NCI-H146 (cell line): ENCODE measurements around the gene MAFB.

ENCODE experiments used
- DNase-seq: peaks from one replicate; lab custom pipeline; 2025; lab: John Stamatoyannopoulos, UW

MAFB gene

DNA sequence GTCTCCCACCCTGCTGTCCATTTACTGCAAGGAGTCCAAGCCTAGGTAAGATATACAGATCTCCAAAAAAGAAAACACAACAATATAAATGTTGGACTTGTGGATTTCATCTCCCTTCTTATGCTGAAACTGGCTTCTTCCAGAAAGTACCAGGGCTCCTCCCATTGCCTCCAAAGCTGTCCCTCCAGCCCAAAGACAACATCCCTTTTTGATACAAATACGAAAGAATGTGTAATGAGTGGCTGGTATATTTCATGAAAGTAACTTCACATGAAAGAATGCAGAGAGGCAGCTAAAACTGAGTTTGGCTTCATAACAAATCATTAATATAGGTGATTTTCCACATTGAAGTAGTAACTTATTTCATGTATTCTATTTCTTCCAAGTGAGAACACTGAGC, 7.9 kb downstream of the MAFB start:
- DNase-seq: no peak

DNA sequence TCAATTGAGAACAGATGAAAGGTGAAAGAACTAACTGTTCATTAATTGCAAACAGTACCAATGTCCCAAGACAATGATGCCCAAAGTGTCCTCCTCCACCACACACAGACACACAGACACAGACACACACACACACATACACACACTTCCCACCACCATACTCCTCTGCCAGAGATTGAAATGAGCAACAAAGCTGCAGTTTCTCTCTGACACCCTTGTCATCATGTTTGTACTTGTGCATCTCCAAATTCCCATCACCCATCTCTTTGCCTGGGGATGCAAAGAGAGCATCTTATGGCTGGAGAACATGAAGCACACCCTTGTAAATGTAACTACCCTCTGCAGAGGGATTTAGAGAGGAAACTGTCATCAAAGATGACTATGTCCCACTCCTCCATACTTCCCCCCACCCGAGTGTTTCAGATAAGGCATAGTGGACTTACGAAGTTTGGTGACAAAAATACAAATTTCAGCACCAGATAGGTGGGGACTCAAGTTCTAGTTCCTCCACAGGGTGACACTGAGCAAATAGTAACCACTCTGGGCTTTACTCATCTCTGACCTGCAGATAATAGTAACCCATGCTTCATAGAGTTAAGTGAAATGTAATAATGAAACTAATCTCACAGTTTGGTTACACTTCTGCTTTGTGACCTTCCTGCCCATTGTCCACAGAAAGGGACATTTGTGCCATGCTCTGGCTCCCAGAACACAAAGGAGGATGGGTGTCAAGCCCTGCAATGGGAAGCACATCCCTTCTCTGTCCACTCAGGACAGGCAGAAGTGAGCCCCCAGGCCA, 8.7 kb downstream of the MAFB start:
- DNase-seq: no peak

DNA sequence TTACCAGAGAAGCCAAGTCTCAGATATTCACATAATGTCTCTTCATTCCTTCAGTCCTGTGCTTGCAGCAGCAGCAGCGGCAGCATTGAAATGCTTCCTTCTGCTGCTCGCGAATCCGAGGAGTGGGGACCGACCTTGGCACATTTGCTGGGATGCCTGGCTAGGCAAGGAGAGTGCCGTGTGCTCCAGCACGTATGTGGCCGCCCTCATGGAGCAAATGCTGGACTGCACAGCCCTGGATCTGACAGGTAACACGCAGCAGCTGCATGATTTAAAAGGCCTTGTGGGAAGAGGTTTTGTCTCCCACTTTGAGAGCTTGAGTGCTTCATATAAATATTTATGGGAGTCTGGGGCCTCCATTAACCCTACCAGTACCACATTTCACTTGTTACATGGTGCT, 9.9 kb downstream of the MAFB start:
- DNase-seq: no peak

DNA sequence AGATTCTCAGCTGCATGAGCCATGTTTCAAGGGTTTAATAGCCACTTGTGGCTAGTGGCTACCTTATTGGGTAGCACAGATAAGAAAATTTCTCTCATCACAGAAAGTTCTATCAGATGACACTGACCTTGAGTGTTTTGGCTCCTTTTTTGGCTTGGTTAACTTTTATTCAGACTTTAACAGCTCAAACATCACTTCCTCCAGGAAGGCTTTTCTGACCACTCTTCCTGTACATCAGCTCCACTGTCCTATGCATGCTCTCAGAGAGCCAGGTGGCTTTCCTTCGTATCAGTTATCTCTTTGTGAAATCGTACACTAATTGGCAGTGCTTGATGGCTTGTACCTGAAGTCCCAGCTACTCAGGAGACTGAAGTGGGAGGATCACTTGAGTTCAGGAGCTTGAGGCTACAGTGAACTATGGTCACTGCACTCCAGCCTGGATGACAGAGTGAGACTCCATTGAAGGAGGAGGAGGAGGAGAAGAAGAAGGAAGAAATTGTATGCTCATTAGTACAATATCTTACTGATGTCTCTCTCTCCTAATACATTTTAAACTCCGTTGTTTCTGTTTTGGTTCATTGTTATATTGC, 10.7 kb downstream of the MAFB start:
- no peak for DNase-seq

DNA sequence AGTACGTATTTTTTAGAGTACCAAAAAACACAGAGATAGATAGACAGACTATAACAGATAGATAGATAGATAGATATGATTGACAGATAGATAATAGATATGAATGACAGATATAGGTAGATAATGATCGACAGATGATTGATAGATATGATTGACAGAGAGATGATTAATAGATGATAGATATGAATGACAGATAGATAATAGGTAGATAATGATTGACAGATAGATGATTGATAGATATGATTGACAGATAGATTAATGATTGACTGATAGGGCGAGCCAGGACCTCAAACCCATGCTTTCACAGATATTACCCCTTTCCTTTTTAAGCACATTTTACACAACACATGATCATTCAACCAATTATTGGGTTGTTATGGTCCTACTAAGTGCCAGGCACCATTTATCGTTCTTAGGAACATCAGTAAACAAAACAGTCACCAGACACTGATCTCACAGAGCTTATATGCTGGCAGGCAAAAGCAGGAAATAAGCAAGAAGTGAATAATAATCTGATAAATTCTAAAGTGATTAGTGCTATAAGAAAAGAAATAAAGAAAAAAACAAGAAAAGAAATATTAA, 11.6 kb downstream of the MAFB start:
- DNase-seq: no peak

DNA sequence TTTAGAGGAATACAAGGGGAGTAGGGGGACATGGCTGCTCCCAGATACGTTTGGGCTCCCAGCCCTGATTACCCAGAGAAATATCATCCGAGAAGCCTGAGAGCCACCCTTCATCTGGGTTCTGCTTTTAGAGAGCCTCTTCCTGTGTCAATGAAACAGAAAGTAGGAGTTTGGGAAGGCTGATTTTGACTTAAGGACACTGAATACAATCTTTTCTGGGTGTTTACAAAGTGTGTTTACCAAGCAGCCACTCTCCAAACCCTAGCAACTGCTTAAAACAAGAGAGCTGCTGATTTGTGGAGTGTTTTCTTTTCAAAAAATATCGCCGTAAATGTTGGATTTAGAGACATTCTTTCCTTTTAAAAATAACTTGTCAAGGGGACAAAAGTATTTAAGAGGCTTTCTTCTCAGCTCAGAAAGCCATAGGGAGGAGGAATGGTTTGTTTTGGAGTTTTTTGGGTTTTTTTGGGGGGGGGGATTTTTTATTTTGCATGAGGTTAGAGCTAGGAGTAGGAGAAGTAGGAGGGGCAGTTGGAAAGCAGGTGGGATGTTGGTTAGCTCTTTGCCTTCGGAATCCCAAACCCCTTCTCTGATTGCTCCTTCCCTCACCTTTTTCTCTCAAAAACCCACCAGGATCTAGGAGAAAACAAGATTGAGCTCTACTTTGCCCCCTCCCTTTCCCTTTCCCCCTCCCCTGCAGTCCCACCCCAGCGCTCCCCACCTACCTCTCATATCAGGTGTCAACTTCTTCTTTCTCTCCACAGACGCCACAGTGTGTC, 12.4 kb downstream of the MAFB start:
- DNase-seq: no peak

DNA sequence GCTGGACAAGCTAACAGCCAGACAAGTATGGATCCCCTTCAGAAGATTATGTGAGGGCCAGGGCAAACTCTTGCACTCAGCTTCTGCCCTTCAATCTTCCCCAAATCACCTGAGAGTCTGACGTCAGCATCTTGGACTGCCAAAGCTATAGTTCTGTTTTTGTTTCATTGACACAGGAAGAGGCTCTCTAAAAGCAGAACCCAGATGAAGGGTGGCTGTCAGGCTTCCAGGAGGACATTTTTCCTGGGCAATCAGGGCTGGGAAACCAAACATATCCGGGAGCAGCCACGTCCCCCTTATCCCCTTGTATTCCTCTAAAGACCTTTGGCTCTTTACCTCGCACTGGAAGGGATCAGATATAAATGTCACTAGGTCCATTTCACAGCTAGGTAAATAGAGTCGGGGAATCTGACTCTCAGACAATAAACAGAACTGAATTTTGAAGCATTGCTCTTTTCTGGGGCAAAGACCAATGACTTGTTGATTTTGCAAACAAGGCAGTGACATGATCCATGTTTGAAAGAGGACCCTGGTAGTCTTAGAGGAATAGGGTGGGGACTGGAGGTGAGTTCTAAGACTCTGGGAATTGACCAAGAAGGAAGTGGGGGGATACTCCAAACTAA, 13.3 kb downstream of the MAFB start:
- DNase-seq: no peak

DNA sequence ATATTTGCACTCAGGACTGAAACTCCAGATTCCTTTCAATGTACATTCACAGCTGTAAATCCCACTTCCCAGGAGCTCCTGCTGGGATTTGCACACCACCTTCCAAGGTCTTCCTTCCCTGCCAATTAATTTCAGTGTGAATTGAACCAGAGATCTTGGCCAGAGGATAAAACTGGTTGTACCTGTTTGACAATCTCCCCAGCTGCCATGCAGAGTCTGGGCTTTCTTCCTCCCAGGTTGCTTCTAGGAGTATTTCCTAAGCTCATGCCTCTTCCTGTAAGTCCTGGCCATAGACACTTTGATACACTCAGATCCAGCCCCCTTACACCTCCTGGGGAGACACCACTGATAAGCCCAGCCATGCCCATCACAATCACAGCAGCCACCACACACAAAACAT, 15.6 kb downstream of the MAFB start:
- no peak for DNase-seq

DNA sequence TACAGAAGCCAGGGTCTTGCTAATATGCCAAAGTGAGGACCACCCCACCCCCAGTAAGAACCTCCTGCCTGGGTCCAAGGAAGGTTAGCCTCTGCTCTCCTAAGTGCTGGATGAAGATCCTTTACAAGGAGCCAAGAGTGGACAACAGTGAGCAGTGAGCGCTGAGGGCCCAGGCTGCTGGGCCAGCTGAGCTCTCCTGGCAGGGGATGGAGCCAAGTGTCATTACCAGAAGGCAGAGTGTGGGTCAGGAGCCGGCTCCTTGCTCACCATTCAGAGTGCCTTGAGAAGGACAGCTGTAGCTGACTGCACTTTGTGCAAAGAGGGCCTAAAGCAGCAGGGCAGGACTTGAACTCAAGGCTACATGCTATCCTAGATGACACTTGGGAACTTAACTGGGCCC, 16.9 kb downstream of the MAFB start:
- no peak for DNase-seq

DNA sequence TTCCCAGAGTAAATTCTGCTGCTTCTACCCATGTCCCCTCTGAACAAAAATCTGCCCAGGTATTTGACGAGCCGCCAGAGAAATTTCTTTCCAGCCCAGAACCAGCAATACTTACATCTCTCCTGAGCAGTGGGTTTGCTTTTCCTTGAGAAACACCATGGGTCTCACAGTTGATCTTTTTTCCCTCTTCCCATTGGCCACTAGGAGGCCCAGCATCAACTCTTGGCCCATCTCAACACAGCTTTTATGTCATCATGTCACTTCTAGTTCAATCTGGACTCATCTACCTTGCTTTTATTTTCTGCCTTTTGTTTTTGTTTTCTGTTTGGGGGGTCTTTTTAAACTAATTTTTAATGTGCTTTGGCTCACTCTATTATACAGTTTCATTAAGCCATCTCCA, 18.8 kb downstream of the MAFB start:
- DNase-seq: no peak

DNA sequence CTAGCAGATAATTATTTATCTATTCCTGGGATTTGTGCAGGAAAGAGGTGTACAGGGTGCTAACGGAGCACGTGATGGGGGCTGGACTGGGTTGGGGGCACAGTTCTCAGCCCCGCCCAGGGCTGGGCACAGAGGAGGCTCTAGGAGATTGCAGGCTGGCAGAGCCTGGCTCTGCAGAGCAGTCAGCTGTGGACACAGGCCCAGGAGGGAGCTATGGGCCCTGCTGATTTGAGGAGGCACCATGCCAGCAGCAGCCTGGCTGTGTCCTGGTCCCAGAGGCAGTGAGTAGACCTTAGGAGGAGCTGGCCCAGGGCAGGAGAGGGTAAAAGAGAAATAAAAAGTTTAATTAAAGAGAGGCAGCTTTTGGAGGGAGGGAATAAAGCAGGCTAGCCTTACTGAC, 19.3 kb downstream of the MAFB start:
- no peak for DNase-seq

DNA sequence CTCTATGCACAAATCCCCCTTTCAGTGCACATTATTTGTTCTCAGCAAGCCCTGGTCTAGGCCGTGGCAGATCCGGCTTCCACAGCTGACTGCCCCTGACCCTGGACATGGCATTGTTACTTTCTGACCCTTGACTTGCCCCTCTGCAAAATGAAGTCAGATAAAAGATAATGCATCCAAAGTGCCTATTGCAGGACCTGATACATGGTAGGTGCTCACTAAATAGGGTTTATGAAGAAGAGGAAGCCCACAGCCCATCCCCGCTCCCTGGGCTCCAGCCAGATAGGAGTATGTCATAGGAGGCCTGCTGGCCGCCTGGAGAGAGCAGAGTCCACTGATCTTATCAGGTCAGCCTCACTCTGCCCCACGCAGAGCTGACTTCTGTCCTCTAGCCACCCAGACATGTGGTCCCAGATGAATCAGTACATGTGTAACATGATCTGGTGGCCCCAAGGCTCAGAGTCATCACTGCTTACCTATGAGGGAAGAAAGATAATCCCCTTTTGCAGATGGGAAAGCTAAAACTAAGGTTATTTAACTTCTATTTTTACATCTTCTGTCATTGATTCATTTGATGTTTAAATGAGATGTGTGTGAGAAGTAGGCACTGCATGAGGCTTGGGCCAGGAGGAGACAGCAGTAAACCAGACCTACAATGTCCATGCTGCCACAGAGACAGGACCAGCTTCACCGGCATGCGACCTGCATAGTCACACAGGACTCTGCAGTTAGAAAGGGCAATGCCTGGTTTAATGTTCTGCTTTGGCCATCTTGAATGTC, 20.4 kb downstream of the MAFB start:
- DNase-seq: no peak

DNA sequence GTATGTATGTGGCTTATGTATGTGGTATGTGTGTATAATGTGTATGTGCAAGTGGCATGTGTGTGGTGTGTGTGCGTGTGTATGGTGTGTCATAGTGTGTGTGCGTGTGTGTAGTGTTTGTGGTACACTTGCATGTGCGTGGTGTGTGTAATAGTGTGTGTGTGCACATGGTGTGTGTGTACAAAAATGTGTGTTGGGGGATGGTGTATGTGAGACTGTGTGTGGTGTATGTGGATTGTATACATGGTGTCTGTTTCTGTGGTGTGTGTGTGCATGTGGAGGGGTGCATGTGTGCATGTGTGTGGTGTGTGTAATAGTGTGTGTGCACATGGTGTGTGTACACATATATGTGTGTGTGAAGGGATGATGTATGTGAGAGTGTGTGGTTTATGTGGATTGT, 21.5 kb downstream of the MAFB start:
- no peak for DNase-seq

DNA sequence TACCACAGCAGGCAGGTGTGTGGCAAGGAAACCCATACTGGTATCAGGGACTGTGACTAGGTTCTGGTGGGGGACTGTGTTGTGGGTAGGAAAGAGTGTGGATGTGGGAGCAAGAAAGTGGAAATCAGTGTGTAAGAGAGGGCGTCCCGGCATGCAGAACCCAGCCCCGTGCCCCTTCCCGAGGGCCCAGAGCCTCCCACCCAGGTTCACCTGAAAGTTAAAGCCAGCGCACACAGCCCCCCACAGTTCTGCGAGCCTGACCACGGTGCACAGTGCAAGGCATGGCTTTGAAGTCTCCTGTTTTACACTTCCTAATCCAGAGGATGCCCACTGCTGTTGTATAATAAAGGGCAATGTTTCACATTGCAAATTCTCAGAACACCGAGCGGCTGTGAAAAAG, 22.7 kb downstream of the MAFB start:
- DNase-seq: no peak

DNA sequence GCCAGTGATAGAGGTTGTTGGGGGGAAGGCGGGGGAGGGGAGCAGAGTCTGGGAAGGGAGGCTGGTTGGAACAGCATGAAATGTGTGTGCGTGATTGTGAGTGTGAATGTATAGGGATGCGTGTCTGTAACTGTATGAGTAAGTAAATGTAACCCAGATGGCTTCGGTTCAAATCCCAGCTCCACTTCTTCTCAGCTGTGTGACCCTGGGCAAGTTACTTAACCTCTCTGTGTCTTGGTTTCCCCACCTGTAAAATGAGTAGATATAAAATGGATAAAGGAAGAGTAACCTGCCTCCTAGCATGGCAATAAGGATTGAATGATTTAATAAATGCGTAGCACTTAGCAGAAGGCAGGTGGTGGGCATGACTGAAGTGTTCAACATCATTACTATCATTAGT, 24.1 kb downstream of the MAFB start:
- no peak for DNase-seq

DNA sequence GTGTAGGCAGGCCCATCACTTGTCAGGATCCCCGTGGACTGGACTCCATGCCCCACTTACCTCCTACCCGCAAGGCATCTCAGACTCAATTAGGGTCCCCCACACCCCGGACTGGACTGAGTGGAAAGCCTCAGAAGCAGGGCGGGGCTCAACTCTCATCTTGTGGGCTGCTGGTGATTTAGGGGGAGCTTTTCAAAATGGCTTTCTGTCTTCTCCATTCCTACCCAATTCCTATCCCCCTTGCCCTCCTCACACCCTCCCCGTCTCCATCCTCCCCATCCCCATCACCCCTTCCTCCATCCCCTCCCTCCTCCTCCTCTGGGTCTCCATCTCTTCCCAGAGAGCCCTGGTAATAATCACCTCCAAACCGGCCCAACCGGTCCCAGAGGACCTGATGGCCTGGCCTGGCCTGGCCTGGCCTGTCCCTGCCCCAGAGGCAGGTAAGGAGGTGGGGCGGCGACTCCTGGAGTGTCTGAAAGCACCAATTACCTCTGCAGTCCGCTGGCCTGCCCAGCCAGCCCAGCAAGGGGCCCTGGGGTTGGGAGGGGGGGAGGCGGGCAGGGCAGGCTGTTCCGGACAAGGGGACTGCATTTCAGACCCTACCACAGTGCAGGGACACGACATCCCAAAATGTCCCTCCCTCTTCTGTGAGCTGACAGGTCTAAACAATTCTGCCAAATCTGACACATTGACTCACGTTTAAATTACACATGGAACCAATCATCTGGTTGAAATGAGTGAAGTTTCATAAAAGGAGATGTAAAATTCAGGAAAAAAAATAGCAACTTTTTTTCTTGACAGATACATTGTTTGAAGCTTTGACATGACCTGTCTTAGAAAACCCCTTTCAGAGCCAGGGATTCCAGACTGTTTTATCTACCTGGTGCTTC, 24.8 kb downstream of the MAFB start:
- no peak for DNase-seq

DNA sequence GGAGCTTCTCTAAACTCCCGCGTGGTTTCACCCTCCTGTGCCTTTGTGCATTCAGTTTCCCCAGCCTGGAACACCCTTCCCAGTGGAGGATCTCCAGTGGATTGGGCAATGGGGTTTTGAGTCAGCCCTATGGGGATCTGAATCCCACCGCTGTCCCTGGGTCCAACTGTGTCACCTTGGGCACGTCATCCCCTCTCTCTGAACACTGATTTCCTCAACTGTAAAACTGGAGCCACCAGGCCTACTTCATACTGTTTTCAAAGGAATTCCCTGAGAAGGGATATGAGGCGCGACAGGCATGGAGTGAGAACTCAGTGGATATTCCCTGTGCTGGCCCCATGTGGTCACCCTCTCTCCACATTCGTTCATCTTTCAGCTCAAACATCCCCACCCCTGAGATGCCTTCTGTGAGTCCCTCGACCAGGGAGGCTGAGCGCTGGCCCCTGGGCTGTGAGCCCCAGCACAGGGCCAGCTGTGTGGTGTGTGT, 25.7 kb downstream of the MAFB start:
- no peak for DNase-seq

DNA sequence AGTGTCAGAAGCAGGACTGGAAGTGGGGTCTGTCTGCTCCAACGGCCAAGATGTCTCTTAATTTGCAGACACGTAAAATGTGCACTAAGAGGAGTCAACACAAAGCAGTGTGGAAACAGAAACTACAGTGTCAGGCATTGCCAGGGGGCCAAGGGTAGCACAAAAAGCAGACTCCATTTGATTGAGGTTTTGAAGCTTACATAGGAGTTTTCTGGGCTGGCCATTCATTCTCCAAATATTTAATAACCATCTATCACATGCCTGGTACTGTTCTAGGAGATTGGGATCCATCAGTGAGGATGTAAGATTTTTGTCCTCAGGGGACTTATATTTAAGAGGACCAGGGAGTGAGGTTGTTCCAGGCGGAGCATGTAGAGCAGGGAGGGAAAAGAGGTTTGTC, 29.5 kb downstream of the MAFB start:
- DNase-seq: no peak

DNA sequence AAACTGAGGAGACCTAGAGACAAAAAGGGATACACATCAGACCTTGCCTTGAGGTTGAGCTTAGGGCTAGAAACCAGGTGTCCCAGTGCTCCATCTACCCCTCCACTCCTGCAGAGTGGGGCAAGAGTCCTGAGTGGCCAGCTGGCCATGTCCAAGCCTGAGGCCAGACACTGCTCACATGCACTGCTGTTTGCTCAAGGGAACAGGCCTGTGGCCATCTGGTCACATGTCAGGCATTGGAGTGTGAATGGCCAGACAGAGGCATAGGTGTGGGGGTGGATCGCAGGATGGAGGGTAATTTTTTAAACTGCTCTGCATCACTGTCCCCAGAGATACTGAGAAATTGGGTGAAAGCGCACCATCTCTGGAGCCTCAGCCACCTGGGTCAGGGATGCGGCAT, 30.5 kb downstream of the MAFB start:
- no peak for DNase-seq

DNA sequence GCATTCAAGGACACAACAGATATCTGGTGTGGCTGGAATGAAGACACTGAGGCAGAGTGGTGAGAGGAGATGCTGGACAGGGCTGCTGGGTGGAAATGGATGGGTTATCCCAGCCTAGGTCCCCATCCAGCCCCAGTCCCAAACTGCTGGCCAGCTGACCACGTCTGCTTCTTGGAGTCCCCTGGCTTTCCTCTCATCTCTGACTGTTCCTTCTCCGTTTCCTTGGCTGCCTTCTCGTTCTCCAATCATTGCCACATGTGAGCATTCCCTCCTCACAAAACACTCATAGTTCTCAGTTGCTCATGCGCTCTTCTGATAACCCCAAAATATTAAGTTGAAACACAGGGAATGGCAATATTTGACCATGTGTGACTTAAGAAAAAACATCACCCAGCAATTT, 31.5 kb downstream of the MAFB start:
- DNase-seq: no peak
